ENCODE measurements around the gene ACSL5. TPM values are rescaled to one million over a fixed set of nuclear protein-coding genes. Genes with fewer than 3 reads are reported as not detected.

ACSL5 gene
- total RNA-seq, 1 donor from 2014 or later: 5.6 TPM

DNA sequence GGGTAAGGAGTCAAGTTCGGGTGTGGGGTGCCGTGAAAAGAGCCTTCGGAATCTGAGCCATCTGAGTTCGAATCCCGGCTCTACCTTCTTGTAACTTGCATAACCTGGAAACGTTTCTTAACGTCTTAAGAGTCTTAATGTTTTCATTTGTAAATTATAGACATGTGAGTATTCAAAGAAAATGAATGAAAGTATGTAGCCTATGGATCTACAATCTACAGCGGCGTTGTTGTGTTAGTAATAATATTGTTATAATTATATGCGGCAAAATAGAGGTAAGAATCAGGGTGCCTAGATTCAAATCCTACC is 73.7 kb downstream of the ACSL5 start:
- Histone ChIP-seq H3K9me3 (replicated peaks) (no peaks in the 10 kb centered on the region), H3K36me3 (peaks cover 37% of the 10 kb centered on the region), H3K4me3 (peak overlapping the region; percentile 94), H3K27ac (replicated peaks) (peak overlapping the region; percentile 97), H3K27me3 (ENCODE audit: low read depth) (no peaks in the 10 kb centered on the region), H3K4me1 (peaks cover 52% of the 10 kb centered on the region)
- DNase-seq: no peak
- intact Hi-C loops (cut with micrococcal nuclease): no loop called here
- TF ChIP-seq, protein P1, sequence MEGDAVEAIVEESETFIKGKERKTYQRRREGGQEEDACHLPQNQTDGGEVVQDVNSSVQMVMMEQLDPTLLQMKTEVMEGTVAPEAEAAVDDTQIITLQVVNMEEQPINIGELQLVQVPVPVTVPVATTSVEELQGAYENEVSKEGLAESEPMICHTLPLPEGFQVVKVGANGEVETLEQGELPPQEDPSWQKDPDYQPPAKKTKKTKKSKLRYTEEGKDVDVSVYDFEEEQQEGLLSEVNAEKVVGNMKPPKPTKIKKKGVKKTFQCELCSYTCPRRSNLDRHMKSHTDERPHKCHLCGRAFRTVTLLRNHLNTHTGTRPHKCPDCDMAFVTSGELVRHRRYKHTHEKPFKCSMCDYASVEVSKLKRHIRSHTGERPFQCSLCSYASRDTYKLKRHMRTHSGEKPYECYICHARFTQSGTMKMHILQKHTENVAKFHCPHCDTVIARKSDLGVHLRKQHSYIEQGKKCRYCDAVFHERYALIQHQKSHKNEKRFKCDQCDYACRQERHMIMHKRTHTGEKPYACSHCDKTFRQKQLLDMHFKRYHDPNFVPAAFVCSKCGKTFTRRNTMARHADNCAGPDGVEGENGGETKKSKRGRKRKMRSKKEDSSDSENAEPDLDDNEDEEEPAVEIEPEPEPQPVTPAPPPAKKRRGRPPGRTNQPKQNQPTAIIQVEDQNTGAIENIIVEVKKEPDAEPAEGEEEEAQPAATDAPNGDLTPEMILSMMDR (IDR thresholded peaks at IDR 0.05; ENCODE audit: borderline replicate concordance): no peak

DNA sequence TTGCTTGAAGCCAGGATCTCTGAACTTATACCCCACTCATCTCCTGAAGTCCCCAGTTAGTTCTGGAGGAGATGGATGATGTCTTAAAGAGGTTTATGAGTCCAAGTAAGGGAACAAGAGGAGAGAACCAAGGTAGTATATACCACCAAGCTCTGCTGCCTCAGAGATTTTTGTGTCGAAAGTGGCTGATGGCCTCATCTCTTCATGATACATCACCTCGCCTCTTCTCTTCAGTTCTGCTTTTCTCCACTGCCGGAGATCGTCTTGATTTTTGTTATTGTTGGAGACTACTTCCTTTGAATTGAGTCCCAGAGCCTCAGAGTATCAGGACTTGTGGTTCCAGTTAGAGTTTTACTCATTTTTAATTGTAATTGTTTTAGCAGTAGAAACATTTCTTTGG is 75.0 kb downstream of the ACSL5 start:
- no peak overlapping the region for H3K27ac ChIP-seq (replicated peaks)
- intact Hi-C loops (cut with micrococcal nuclease): no loop called here

DNA sequence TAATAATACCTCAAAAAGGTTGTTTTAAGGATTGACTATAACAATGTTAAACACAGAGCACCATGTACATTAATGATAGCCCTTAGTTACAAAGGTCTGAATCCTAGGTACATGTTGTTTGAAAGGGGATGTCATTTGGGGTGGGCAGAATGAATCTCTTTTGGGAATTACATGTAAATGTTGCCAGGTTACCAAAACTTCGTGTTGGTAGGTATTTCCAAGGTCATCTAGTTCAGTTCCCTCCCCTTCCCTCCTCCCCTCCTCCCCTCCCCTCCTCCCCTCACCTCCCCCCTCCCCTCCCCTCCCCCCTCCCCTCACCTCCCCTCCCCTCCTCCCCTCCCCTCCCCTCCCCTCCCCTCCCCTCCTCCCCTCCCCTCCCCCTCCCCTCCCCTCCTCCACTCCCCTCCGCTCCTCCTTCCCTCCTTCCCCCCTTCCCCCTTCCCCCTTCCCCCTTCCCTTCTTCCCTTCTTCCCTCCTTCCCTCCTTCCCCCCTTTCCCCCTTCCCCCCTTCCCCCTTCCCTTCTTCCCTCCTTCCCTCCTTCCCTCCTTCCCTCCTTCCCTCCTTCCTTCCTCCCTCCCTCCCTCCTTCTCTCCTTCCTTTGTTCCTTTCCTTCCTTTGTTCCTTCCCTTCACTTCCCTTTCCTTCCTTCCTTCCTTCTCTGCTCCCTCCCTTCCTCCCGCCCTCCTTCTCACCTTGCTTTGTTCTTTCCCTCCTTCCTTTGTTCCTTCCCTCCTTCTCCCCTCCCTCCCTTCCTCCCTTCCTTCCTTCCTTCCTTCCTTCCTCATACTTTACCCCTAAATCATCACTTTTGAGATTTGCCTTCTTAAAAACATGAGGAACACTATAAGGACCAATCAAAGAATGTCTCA is 81.2 kb downstream of the ACSL5 start:
- Histone ChIP-seq H3K4me3 (no peak overlapping the region), H3K9me3 (replicated peaks) (peaks cover 4% of the 10 kb centered on the region), H3K27me3 (ENCODE audit: low read depth) (no peaks in the 10 kb centered on the region), H3K27ac (replicated peaks) (no peak overlapping the region), H3K36me3 (no peaks in the 10 kb centered on the region), H3K4me1 (no peaks in the 10 kb centered on the region)
- intact Hi-C loops (cut with micrococcal nuclease): no loop called here
- TF ChIP-seq, protein P1 (IDR thresholded peaks at IDR 0.05; ENCODE audit: borderline replicate concordance): no peak
- no peak for DNase-seq

More for the DNA sequence above, 75.0 kb downstream of the ACSL5 start:
- H3K4me3 ChIP-seq: no peak overlapping the region
- TF ChIP-seq, protein P1 (IDR thresholded peaks at IDR 0.05; ENCODE audit: borderline replicate concordance): no peak
- H3K4me1 ChIP-seq: peaks cover 51% of the 10 kb centered on the region
- H3K9me3 ChIP-seq (replicated peaks): peaks cover 4% of the 10 kb centered on the region
- peaks cover 24% of the 10 kb centered on the region for H3K36me3 ChIP-seq
- H3K27me3 ChIP-seq (ENCODE audit: low read depth): no peaks in the 10 kb centered on the region
- DNase-seq: no peak

DNA sequence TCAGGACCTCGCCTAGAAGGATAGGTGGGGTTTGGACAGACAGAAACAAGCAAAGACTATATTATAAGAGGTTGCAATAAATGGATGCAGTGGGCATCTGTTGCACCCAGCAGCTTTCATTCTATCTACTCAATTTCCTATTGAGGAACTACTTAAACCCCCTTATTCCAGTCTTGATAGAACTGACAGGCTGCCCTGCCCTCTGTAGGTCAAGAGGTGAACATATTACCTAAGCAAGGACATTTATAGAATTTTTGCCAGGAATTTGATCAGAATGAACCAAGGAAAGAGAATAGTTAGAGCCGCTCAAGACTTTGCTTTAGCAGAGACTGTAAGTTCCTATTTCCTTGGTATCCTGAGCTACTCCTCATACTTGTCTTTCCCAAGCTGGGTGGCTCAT is 82.6 kb downstream of the ACSL5 start:
- Histone ChIP-seq H3K4me3 (no peak overlapping the region), H3K9me3 (replicated peaks) (peaks cover 4% of the 10 kb centered on the region), H3K27me3 (ENCODE audit: low read depth) (no peaks in the 10 kb centered on the region), H3K4me1 (no peaks in the 10 kb centered on the region), H3K36me3 (peaks cover 12% of the 10 kb centered on the region), H3K27ac (replicated peaks) (no peak overlapping the region)
- no peak for DNase-seq
- TF ChIP-seq, protein P1 (IDR thresholded peaks at IDR 0.05; ENCODE audit: borderline replicate concordance): no peak
- intact Hi-C loops (cut with micrococcal nuclease): no loop called here

DNA sequence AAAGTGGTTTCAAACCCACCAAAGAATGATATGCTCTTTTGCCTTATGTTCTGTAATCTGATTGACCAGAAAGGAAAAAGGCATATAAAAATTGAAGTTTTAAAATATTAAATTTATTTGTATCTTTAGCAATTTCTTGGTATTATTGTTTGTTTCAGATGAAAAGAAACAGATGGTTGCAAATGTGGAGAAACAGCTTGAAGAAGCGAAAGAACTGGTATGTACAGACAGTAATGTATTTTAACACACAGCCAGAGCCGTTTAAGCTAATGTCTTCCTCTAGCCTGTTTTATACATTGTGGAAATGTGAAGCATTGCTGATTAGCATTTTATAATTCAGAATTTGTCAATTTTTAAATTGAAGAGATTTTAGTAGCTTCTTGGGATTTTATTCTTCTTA is 86.5 kb downstream of the ACSL5 start:
- Histone ChIP-seq H3K4me1 (no peaks in the 10 kb centered on the region), H3K9me3 (replicated peaks) (no peaks in the 10 kb centered on the region), H3K27me3 (ENCODE audit: low read depth) (no peaks in the 10 kb centered on the region), H3K4me3 (no peak overlapping the region), H3K27ac (replicated peaks) (no peak overlapping the region), H3K36me3 (peaks cover 24% of the 10 kb centered on the region)
- TF ChIP-seq, protein P1 (IDR thresholded peaks at IDR 0.05; ENCODE audit: borderline replicate concordance): no peak
- DNase-seq: no peak
- intact Hi-C loops (cut with micrococcal nuclease): no loop called here
